GM23338 (cell line): ENCODE results near the gene EED.

Experiments used
- EZH2 ChIP-seq: fragments of 200-600 bp; sonication (generic); IDR thresholded peaks from one replicate; pipeline ENCODE4 v1.8.0; 2017; ENCODE audit warnings: antibody characterized with exemption, mild to moderate bottlenecking, low read depth; ENCODE audit not compliant: unreplicated experiment
- EZH2phosphoT487 ChIP-seq: fragments of 200-600 bp; sonication (generic); IDR thresholded peaks from one replicate; pipeline ENCODE4 v1.8.1; 2018; ENCODE audit warnings: antibody characterized with exemption; ENCODE audit not compliant: unreplicated experiment
- POLR2AphosphoS5 ChIP-seq: IDR thresholded peaks from 2 replicates; pipeline ENCODE4 v1.6.1; 2016; ENCODE audit warnings: antibody characterized with exemption, low read depth
- ZNF331 ChIP-seq: fragments of 250-450 bp; sonication (Bioruptor Pico); IDR thresholded peaks from 2 replicates; pipeline ENCODE4 v1.5.0; 2020; ENCODE audit warnings: low read depth, mild to moderate bottlenecking, moderate library complexity
- TF ChIP-seq, protein P1 (sequence below), 2 experiments: fragments of 200-600 bp in 1 of 2; sonication (generic) in 1 of 2; conservative IDR thresholded peaks; 2 replicates each; pipeline versions ENCODE4 v1.5.1 to v1.6.1; 2016 to 2017; ENCODE audit warnings: antibody characterized with exemption in 2 of 2, low read depth in 2 of 2, mild to moderate bottlenecking in 2 of 2, moderate library complexity in 1 of 2
- TF ChIP-seq, protein P2 (sequence below): IDR thresholded peaks from 2 replicates; pipeline ENCODE4 v1.6.1; 2016; ENCODE audit warnings: antibody characterized with exemption
- TF ChIP-seq, protein P3 (sequence below): IDR thresholded peaks from one replicate; pipeline ENCODE4 v1.6.1; 2018; ENCODE audit warnings: antibody characterized with exemption; ENCODE audit not compliant: unreplicated experiment

DNA sequence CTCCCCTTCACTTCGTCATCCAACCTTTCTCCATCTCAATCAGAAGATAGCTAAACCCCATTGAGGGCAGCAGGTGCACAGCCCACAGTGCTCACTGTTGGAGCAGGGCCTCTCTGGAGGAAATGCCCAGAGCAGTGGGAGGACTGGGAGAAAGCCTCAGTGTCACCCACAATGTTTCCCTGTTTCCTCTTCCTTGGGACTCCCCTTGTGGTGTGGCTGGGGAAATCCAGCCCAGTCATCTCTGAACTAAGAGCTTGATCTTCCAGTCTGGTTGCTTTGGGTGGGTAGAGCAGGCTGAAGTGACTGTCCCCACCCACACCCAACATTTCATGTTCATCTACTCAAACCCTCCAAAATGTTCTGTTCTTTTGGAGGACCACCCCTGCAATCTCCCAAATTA is 29.8 kb upstream of the EED start:
- TF ChIP-seq, protein P1, sequence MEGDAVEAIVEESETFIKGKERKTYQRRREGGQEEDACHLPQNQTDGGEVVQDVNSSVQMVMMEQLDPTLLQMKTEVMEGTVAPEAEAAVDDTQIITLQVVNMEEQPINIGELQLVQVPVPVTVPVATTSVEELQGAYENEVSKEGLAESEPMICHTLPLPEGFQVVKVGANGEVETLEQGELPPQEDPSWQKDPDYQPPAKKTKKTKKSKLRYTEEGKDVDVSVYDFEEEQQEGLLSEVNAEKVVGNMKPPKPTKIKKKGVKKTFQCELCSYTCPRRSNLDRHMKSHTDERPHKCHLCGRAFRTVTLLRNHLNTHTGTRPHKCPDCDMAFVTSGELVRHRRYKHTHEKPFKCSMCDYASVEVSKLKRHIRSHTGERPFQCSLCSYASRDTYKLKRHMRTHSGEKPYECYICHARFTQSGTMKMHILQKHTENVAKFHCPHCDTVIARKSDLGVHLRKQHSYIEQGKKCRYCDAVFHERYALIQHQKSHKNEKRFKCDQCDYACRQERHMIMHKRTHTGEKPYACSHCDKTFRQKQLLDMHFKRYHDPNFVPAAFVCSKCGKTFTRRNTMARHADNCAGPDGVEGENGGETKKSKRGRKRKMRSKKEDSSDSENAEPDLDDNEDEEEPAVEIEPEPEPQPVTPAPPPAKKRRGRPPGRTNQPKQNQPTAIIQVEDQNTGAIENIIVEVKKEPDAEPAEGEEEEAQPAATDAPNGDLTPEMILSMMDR (conservative IDR thresholded peaks at IDR 0.05; ENCODE audit: low read depth in 2 of 2): no peak
- TF ChIP-seq, protein P2, sequence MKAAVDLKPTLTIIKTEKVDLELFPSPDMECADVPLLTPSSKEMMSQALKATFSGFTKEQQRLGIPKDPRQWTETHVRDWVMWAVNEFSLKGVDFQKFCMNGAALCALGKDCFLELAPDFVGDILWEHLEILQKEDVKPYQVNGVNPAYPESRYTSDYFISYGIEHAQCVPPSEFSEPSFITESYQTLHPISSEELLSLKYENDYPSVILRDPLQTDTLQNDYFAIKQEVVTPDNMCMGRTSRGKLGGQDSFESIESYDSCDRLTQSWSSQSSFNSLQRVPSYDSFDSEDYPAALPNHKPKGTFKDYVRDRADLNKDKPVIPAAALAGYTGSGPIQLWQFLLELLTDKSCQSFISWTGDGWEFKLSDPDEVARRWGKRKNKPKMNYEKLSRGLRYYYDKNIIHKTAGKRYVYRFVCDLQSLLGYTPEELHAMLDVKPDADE: no peak
- no peak for TF ChIP-seq POLR2AphosphoS5
- no peak for TF ChIP-seq EZH2
- no peak for TF ChIP-seq EZH2phosphoT487
- TF ChIP-seq ZNF331 (CRISPR knock-in tag): no peak
- TF ChIP-seq, protein P3, sequence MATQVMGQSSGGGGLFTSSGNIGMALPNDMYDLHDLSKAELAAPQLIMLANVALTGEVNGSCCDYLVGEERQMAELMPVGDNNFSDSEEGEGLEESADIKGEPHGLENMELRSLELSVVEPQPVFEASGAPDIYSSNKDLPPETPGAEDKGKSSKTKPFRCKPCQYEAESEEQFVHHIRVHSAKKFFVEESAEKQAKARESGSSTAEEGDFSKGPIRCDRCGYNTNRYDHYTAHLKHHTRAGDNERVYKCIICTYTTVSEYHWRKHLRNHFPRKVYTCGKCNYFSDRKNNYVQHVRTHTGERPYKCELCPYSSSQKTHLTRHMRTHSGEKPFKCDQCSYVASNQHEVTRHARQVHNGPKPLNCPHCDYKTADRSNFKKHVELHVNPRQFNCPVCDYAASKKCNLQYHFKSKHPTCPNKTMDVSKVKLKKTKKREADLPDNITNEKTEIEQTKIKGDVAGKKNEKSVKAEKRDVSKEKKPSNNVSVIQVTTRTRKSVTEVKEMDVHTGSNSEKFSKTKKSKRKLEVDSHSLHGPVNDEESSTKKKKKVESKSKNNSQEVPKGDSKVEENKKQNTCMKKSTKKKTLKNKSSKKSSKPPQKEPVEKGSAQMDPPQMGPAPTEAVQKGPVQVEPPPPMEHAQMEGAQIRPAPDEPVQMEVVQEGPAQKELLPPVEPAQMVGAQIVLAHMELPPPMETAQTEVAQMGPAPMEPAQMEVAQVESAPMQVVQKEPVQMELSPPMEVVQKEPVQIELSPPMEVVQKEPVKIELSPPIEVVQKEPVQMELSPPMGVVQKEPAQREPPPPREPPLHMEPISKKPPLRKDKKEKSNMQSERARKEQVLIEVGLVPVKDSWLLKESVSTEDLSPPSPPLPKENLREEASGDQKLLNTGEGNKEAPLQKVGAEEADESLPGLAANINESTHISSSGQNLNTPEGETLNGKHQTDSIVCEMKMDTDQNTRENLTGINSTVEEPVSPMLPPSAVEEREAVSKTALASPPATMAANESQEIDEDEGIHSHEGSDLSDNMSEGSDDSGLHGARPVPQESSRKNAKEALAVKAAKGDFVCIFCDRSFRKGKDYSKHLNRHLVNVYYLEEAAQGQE: no peak
